Measurements from ENCODE around the gene FAM222B. TPM values are rescaled to one million over a fixed set of nuclear protein-coding genes. Genes with fewer than 3 reads are reported as not detected.
"Not testable (repeated sequence)": the region's sequence is repeated elsewhere in the genome, so short reads cannot be mapped to it uniquely, and the experiment has no call there.

FAM222B gene
- total and polyA plus RNA-seq, 2 experiments from 2014 or later = 63.7 to 78.5 TPM

GRCh38 chr17:28849281-28849680, 6.7 kb upstream of the FAM222B start:
- H4K20me1 ChIP-seq (replicated peaks; ENCODE audit: insufficient read depth) = no peaks in the 10 kb centered on the region
- H2AFZ ChIP-seq = peak overlapping the region; percentile 63; the same call in 1 of the 2 replicates
- Mint-ChIP-seq H3K27ac (no peak overlapping the region), H3K4me1 (peaks cover 3% of the 10 kb centered on the region; the same call in 1 of the 3 replicates), H3K27me3 (ENCODE audit: insufficient read depth, low read depth, poor library complexity) (peaks cover 2% of the 10 kb centered on the region), H3K9me3 (no peaks in the 10 kb centered on the region), H3K36me3 (ENCODE audit: low read depth) (no peaks in the 10 kb centered on the region; the same call in 2 of the 3 replicates), H3K4me3 (no peak overlapping the region; the same call in 2 of the 3 replicates)
- ATAC-seq = peak; percentile 65
- TF ChIP-seq, protein P1, sequence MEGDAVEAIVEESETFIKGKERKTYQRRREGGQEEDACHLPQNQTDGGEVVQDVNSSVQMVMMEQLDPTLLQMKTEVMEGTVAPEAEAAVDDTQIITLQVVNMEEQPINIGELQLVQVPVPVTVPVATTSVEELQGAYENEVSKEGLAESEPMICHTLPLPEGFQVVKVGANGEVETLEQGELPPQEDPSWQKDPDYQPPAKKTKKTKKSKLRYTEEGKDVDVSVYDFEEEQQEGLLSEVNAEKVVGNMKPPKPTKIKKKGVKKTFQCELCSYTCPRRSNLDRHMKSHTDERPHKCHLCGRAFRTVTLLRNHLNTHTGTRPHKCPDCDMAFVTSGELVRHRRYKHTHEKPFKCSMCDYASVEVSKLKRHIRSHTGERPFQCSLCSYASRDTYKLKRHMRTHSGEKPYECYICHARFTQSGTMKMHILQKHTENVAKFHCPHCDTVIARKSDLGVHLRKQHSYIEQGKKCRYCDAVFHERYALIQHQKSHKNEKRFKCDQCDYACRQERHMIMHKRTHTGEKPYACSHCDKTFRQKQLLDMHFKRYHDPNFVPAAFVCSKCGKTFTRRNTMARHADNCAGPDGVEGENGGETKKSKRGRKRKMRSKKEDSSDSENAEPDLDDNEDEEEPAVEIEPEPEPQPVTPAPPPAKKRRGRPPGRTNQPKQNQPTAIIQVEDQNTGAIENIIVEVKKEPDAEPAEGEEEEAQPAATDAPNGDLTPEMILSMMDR (conservative IDR thresholded peaks at IDR 0.05; ENCODE audit: low read depth in 2 of 2) = peak in 1 of 2 experiments; percentile 40; a peak in 2 of 4 replicates
- TF ChIP-seq POLR2AphosphoS5 (IDR thresholded peaks at IDR 0.05; ENCODE audit: low read depth) = no peak
- no peak overlapping the region for H3K4me3 ChIP-seq
- H3K4me2 ChIP-seq = no peak overlapping the region
- no peaks in the 10 kb centered on the region for H3K79me2 ChIP-seq (replicated peaks; ENCODE audit: insufficient read depth)
- no peaks in the 10 kb centered on the region for H3K36me3 ChIP-seq (ENCODE audit: insufficient read depth)
- H3K27me3 ChIP-seq (ENCODE audit: insufficient read depth) = no peaks in the 10 kb centered on the region
- no peaks in the 10 kb centered on the region; the same call in 1 of the 2 replicates for H3K4me1 ChIP-seq (ENCODE audit: insufficient read depth)
- DNase-seq (ENCODE audit: low spot score) = peak; percentile 52
- H3F3A ChIP-seq (replicated peaks; ENCODE audit: low read depth) = 0 out of 2 replicates have a peak, but pooled peaks cover 5% of the 10 kb centered on the region
- peak overlapping the region; percentile 6; the same call in 1 of the 2 replicates for H3K27ac ChIP-seq (ENCODE audit: low read depth)
- no peaks in the 10 kb centered on the region for H3K9me2 ChIP-seq (ENCODE audit: insufficient read depth)

GRCh38 chr17:28848667-28849066, 6.1 kb upstream of the FAM222B start:
- H3K4me1 Mint-ChIP-seq; H3K4me1 ChIP-seq (ENCODE audit: insufficient read depth); H3K27me3 ChIP-seq (ENCODE audit: insufficient read depth); H2AFZ ChIP-seq; H3K4me3 Mint-ChIP-seq; H3K4me2 ChIP-seq; H3K4me3 ChIP-seq; H3K27ac Mint-ChIP-seq; H3K79me2 ChIP-seq (replicated peaks; ENCODE audit: insufficient read depth); H3K9me2 ChIP-seq (ENCODE audit: insufficient read depth); H3K36me3 ChIP-seq (ENCODE audit: insufficient read depth); H3F3A ChIP-seq (replicated peaks; ENCODE audit: low read depth); H3K36me3 Mint-ChIP-seq (ENCODE audit: low read depth); H4K20me1 ChIP-seq (replicated peaks; ENCODE audit: insufficient read depth); H3K27me3 Mint-ChIP-seq (ENCODE audit: insufficient read depth, low read depth, poor library complexity); H3K9me3 Mint-ChIP-seq; H3K27ac ChIP-seq (ENCODE audit: low read depth): not testable (repeated sequence)
- DNase-seq (ENCODE audit: low spot score) (peak; percentile 60), ATAC-seq (peak; percentile 91)
- TF ChIP-seq, protein P1 (conservative IDR thresholded peaks at IDR 0.05; ENCODE audit: low read depth in 2 of 2) = peak; percentile 73 to 84

DNA sequence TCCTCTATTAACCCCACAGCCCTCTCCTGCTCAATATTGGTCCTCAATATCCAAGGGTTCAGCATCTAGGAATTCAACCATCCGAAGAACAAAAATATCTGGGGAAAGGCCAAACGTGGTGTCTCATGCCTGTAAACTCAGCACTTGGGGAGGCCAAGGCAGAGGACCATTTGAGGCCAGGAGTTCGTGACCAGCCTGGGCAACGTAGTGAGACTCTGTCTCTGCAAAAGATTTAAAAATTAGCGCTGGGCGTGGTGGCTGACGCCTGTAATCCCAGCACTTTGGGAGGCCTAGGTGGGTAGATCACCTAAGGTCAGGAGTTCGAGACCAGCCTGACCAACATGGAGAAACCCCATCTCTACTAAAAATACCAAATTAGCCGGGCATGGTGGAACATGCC, 4.1 kb upstream of the FAM222B start:
- not testable (repeated sequence) for H3K4me3 ChIP-seq; H3K9me3 Mint-ChIP-seq; H3K36me3 ChIP-seq (ENCODE audit: insufficient read depth); H3K4me3 Mint-ChIP-seq; H3F3A ChIP-seq (replicated peaks; ENCODE audit: low read depth); H3K36me3 Mint-ChIP-seq (ENCODE audit: low read depth); H3K4me1 Mint-ChIP-seq; H4K20me1 ChIP-seq (replicated peaks; ENCODE audit: insufficient read depth); H3K79me2 ChIP-seq (replicated peaks; ENCODE audit: insufficient read depth); H2AFZ ChIP-seq; H3K4me1 ChIP-seq (ENCODE audit: insufficient read depth); DNase-seq (ENCODE audit: low spot score); H3K27ac Mint-ChIP-seq; H3K27ac ChIP-seq (ENCODE audit: low read depth); ATAC-seq; H3K4me2 ChIP-seq; H3K27me3 ChIP-seq (ENCODE audit: insufficient read depth); H3K27me3 Mint-ChIP-seq (ENCODE audit: insufficient read depth, low read depth, poor library complexity); H3K9me2 ChIP-seq (ENCODE audit: insufficient read depth)
